ENCODE data around the gene DYNLL2.

DNA sequence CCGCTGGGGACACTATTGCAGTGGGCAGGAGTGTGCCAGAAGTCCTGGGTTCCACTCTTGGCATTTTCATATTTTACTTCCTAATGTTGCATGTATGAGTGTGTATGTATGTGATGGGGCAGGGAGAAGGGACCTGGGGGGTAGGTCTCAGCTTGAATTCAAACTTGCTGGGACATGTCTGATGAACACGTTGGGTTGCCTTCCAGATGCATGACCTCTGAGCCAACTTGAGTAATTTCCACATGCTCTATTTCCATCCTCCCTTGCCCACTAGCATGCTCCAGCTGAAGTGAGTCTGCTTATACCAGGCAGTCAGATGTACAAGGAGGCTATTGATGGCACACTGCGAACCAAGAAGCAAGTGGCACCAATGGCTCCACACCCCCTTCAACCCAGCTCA, 43.2 kb upstream of the DYNLL2 start:
- TF ChIP-seq POLR2A (IDR thresholded peaks at IDR 0.05; ENCODE audit: low read length) (no peak), KDM1A (IDR thresholded peaks at IDR 0.05; ENCODE audit: low read depth) (no peak)
- TF ChIP-seq, protein P1, sequence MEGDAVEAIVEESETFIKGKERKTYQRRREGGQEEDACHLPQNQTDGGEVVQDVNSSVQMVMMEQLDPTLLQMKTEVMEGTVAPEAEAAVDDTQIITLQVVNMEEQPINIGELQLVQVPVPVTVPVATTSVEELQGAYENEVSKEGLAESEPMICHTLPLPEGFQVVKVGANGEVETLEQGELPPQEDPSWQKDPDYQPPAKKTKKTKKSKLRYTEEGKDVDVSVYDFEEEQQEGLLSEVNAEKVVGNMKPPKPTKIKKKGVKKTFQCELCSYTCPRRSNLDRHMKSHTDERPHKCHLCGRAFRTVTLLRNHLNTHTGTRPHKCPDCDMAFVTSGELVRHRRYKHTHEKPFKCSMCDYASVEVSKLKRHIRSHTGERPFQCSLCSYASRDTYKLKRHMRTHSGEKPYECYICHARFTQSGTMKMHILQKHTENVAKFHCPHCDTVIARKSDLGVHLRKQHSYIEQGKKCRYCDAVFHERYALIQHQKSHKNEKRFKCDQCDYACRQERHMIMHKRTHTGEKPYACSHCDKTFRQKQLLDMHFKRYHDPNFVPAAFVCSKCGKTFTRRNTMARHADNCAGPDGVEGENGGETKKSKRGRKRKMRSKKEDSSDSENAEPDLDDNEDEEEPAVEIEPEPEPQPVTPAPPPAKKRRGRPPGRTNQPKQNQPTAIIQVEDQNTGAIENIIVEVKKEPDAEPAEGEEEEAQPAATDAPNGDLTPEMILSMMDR (IDR thresholded peaks at IDR 0.05) = no peak
